Upper lobe of left lung (tissue), 4 donors: ENCODE results near the gene SHCBP1L.

Source experiments
- EP300 ChIP-seq, 4 donors: sonication (generic); formaldehyde crosslinking; IDR thresholded peaks; one replicate each; pipeline ENCODE4 v1.5.1; 2017; ENCODE audit warnings: antibody characterized with exemption in 4 of 4, control low read depth in 2 of 4
- POLR2A ChIP-seq, 4 donors: fragments of 450-650 bp; IDR thresholded peaks; one replicate each; pipeline ENCODE4 v1.5.1; 2016 to 2017; ENCODE audit warnings: antibody characterized with exemption in 4 of 4, mild to moderate bottlenecking in 2 of 4
- POLR2AphosphoS5 ChIP-seq, 2 donors: sonication (generic); formaldehyde crosslinking; IDR thresholded peaks; one replicate each; pipeline ENCODE4 v1.5.1; 2017; ENCODE audit warnings: antibody characterized with exemption in 2 of 2
- TF ChIP-seq, protein P1 (sequence below), 6 experiments: fragments of 450-650 bp in 4 of 6; fragments of 200-600 bp in 2 of 6; sonication (generic) in 2 of 6; IDR thresholded peaks; one replicate each; pipeline ENCODE4 v1.5.1; 2016 to 2019; ENCODE audit warnings: antibody characterized with exemption in 6 of 6

DNA sequence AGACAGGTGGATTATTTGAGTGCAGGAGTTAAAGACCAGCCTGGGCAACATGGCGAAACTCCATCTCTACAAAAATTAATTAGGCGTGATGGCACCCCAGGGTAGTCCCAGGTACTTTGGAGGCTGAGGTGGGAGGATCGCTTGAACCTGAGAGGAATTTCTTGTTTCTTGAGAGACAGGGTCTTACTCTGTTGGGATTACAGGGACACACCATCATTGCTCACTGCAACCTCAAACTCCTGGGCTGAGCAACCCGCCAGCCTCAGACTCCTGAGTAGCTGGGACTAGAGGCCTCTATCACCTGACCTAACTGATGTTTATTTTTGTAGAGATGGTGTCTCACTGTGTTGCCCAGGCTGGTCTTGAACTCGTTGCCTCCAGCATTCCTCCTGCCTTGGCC is 89.0 kb downstream of the SHCBP1L start:
- TF ChIP-seq, protein P1, sequence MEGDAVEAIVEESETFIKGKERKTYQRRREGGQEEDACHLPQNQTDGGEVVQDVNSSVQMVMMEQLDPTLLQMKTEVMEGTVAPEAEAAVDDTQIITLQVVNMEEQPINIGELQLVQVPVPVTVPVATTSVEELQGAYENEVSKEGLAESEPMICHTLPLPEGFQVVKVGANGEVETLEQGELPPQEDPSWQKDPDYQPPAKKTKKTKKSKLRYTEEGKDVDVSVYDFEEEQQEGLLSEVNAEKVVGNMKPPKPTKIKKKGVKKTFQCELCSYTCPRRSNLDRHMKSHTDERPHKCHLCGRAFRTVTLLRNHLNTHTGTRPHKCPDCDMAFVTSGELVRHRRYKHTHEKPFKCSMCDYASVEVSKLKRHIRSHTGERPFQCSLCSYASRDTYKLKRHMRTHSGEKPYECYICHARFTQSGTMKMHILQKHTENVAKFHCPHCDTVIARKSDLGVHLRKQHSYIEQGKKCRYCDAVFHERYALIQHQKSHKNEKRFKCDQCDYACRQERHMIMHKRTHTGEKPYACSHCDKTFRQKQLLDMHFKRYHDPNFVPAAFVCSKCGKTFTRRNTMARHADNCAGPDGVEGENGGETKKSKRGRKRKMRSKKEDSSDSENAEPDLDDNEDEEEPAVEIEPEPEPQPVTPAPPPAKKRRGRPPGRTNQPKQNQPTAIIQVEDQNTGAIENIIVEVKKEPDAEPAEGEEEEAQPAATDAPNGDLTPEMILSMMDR (IDR thresholded peaks at IDR 0.05): no peak
- TF ChIP-seq POLR2A (IDR thresholded peaks at IDR 0.05) (no peak), EP300 (IDR thresholded peaks at IDR 0.05) (no peak), POLR2AphosphoS5 (IDR thresholded peaks at IDR 0.05) (no peak)
